B cell (primary cell): ENCODE results near the gene ARHGAP19.

Experiments used
- CTCF ChIP-seq: fragments of 200-600 bp; IDR thresholded peaks from one replicate; pipeline ENCODE4 v1.8.0; 2022; ENCODE audit warnings: antibody characterized with exemption, mild to moderate bottlenecking
- EZH2 ChIP-seq: IDR thresholded peaks from 2 replicates; pipeline ENCODE4 v1.6.1; 2012; ENCODE audit warnings: borderline replicate concordance, low read depth, mild to moderate bottlenecking, moderate library complexity, low read length; ENCODE audit not compliant: insufficient read depth, poor library complexity, severe bottlenecking

- no peak for TF ChIP-seq CTCF
- no peak for TF ChIP-seq EZH2
Measured at GRCh38 chr10:97332591-97333350, 40.3 kb upstream of the ARHGAP19 start.
